ENCODE data around the gene WASHC2C. TPM values are rescaled to one million over a fixed set of nuclear protein-coding genes. Genes with fewer than 3 reads are reported as not detected.
"Not testable (repeated sequence)": the region's sequence is repeated elsewhere in the genome, so short reads cannot be mapped to it uniquely, and the experiment has no call there.

WASHC2C gene
- total RNA-seq, 4 donors from 2014 or later: 36.7 to 41.1 (median 38.0) TPM

DNA sequence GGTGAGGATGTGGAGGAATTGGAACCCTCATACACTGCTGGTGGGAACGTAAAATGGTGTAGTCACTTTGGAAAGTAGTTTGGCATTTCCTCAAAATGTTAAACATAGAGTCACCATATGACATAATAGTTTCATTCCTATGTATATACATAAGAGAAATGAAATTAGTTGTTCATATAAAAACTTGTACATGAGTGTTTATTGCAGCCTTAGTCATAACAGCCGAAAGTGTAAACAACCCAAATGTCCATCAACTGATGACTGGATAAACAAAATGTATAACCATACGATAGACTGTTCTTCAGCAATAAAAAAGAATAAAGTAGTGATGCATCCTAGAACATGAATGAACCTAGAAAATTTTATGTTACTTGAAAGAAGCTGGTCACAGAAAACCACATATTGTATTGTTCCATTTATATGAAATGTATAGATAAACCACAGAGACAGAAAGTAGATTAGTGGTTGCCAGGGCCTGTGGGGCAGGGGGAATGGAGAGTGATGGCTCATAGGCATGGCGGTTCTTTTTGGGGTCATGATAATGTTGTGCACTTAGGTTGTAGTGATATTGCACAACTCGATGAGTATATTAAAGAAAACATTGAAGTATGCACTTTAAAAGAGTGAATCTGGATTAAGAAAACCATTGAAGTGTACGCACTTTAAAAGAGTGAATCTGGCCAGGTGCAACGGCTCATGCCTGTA is 44.8 kb downstream of the WASHC2C start:
- not testable (repeated sequence) for H3K4me1 ChIP-seq; H3K4me3 ChIP-seq; H3K27ac ChIP-seq; H3K27me3 ChIP-seq; H3K9me3 ChIP-seq; DNase-seq (ENCODE audit: low spot score in 2 of 2)
- 98 to 99% methylated on average over 5 to 6 of the region's 7 CpGs for WGBS, 2 donors
- peaks cover 0 to 21% (median 4%) of the 10 kb centered on the region in 3 donors for H3K36me3 ChIP-seq

DNA sequence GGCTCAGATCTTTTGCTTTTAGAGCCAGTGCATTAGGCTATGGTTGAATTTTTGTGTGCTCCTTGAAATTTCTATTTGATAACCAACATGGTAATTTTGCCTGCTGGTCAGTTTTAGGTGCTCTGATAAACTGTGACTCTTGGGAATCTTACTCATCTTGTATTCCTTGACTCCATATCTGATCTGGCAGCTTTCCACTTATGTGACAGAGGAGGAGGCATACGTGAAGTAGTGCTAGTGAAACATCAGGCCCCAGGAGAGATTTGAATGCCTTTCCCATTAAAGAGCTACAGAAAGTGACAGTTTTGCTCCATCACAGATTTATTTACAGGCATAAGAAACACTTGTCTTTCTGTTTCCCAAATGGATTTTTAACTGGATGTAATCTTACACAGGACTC is 59.2 kb downstream of the WASHC2C start:
- peaks cover 0 to 62% (median 3%) of the 10 kb centered on the region in 3 donors for H3K36me3 ChIP-seq
- H3K27ac ChIP-seq; H3K9me3 ChIP-seq; H3K4me1 ChIP-seq; H3K4me3 ChIP-seq; H3K27me3 ChIP-seq; DNase-seq (ENCODE audit: low spot score in 2 of 2): not testable (repeated sequence)
- 60 to 75% methylated on average over 1 of the region's 1 CpG for WGBS, 2 donors

DNA sequence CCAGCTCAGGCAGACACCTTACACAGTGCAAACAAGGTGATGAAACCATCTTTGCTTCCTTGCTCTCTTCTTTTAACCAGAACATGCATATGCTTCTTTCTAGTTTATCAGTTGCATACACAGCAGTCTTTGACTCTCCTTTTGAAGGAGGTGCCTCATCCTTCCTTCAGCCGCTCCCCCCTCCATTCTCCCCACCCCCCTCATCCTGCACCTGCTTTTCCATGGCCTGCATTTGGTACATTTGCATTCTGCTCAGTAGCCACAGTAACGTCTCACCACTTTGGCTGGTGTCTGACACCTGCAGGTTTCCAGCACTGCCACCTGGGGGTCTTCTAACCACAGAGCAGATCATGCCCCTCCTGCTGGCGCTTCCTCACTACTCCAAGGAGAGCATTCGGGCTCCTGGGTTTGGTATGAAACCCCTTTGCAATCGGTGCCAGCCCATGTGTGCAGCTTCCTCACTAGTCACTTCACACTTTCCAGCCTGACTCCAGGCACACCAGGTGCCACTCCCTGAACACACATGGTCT is 60.2 kb downstream of the WASHC2C start:
- H3K4me3 ChIP-seq; DNase-seq (ENCODE audit: low spot score in 2 of 2); H3K27ac ChIP-seq; H3K27me3 ChIP-seq; H3K4me1 ChIP-seq; H3K9me3 ChIP-seq: not testable (repeated sequence)
- 74 to 100% methylated on average over 1 to 2 of the region's 5 CpGs for WGBS, 2 donors
- H3K36me3 ChIP-seq: peaks cover 0 to 71% (median 3%) of the 10 kb centered on the region in 3 donors

DNA sequence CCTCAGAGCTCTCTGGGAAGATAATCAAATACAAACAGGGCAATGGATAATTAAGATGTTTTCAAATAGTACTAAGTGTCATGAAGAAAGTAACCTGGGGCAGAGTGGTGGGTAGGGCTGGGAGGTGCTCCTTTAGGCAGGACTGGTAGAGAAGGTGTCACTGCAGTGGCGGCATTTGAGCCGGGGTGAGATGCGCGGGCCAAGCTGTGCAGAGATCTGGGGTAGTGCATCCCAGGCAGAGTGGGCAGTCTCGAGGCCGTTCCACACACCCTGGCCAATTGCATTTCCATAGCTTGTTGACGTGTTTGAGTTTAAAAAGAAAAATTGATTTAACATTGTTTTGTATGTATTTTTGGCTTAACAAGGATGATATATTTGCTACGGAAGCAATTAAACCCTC is 62.9 kb downstream of the WASHC2C start:
- H3K36me3 ChIP-seq: peaks cover 2 to 79% (median 3%) of the 10 kb centered on the region in 3 donors
- not testable (repeated sequence) for H3K27me3 ChIP-seq; H3K27ac ChIP-seq; H3K4me1 ChIP-seq; H3K4me3 ChIP-seq; H3K9me3 ChIP-seq; DNase-seq (ENCODE audit: low spot score in 2 of 2)
- WGBS, 2 donors: 94 to 95% methylated on average over 8 of the region's 8 CpGs

DNA sequence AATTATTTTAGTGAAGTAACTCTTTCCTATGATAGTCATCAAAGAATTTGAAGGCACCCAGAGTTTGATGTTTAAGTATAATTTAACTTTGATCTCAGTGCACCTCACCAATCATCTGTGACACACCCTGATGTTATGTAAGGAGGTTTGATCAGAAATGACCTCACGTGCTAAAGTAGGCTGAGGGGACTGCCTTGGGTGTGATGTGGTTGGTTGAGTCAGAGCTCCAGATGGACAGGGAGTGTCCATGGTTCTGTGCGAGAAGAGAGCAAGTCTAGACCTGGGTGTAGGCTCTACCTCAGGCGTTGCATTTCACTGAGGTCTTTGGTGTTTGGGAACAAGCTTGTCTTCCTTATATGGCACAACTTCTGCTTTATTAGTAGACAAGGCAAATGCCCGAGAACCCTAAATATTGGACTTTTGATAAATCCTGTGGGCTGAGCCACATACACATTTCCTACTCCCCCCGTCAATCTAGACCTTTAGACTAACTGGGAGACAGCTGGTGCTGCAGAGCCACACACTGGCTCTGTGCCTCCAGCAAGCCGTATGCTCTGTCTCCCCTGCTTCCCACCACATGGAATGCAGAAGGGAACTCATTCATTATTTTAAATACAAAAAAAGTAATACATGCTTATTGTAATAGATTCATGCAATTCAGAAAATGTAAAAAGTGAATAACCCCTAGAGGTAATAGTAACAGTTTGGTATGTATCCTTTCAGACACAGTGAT is 63.8 kb downstream of the WASHC2C start:
- DNase-seq (ENCODE audit: low spot score in 2 of 2); H3K9me3 ChIP-seq; H3K4me3 ChIP-seq; H3K4me1 ChIP-seq; H3K27ac ChIP-seq; H3K27me3 ChIP-seq: not testable (repeated sequence)
- H3K36me3 ChIP-seq: peaks cover 2 to 73% (median 3%) of the 10 kb centered on the region in 3 donors
- 84 to 95% methylated on average over 6 of the region's 6 CpGs for WGBS, 2 donors

DNA sequence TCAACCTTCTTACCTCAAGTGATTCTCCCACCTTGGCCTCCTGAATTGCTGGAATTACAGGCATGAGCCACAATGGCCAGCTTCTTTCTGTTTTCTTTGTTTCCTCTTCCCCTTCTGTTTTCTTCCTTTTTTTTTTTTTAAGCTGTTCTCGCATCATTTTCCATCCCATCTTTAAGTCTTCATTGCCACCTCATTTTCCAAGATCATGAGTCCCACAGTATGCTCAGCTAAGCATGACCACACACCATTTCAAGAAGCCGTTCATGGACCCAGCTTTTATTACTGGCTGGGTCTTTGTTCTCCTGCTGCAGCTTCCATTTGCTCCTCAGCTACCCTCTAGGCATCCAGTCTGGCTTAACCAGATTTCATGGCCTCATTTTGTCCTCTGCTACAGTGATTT is 67.7 kb downstream of the WASHC2C start:
- H3K4me3 ChIP-seq; H3K27me3 ChIP-seq; H3K9me3 ChIP-seq; H3K4me1 ChIP-seq; H3K27ac ChIP-seq; DNase-seq (ENCODE audit: low spot score in 2 of 2): not testable (repeated sequence)
- WGBS, 2 donors: 27 to 34% methylated on average over 2 of the region's 2 CpGs
- H3K36me3 ChIP-seq: peaks cover 0 to 50% (median 2%) of the 10 kb centered on the region in 3 donors

DNA sequence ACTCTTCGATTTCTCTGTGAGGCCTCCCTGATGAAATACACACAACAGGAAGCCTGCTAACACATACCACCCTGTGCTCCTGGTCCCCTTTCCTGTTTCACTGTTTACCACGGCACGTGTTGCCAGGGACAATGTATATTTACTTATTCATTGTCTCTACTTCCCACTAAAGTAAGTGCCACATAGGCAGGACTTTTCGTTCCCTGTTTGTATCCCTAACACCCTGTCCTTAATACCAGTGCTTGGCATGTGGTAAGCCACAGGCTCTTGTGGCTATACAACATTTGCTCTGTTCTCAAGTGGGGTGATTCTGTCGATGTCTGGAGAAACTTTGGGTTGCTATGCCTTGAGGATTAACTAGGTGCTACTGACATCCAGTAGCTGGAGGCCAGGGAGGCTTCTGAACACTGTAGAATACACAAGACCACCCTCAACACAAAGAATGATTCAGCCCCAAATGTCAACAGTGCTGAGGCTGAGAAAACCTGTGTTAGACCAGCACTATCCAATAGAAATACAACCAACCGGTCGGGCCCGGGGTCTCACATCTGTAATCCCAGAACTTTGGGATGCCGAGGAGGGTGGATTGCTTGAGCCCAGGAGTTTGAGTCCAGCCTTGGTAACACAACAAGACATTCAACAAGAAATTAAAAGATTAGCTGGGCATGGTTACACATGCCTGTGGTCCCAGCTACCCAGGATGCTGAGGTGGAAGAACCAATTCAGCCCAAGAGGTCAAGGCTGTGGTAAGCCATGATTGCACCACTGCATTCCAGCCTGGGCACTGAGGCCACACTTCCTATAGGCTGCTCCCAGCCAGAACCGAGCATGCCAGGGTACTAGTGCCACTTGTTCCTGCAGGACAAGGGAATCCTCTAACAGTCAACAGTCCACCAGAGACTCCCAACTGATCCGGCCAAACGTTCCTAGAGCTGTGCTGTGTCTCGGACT is 76.3 kb downstream of the WASHC2C start:
- H3K4me1 ChIP-seq; H3K4me3 ChIP-seq; H3K27me3 ChIP-seq; H3K27ac ChIP-seq; H3K36me3 ChIP-seq; DNase-seq (ENCODE audit: low spot score in 2 of 2); H3K9me3 ChIP-seq: not testable (repeated sequence)
- 66 to 74% methylated on average over 12 to 13 of the region's 13 CpGs for WGBS, 2 donors

DNA sequence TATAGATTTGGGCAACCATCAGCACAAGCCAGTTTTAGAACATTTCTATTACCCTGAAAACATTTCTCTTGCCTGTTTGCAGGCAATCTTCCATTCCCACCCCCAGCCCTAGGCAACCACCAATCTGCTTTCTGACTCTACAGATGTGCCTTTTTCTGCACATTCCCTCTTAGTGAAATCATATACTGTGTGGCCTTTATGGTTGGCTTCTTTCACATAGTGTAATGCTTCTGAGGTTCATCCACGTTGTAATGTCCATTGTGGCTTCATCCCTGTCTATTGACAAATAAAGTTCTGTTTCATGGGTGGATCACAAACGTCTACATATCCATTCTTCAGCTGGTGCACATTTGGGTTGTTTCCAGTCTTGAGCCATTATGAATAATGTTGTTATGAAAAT is 77.9 kb downstream of the WASHC2C start:
- H3K4me1 ChIP-seq; DNase-seq (ENCODE audit: low spot score in 2 of 2); H3K27me3 ChIP-seq; H3K27ac ChIP-seq; H3K36me3 ChIP-seq; H3K9me3 ChIP-seq; H3K4me3 ChIP-seq: not testable (repeated sequence)
- WGBS, 2 donors: 29 to 36% methylated on average over 2 of the region's 2 CpGs

DNA sequence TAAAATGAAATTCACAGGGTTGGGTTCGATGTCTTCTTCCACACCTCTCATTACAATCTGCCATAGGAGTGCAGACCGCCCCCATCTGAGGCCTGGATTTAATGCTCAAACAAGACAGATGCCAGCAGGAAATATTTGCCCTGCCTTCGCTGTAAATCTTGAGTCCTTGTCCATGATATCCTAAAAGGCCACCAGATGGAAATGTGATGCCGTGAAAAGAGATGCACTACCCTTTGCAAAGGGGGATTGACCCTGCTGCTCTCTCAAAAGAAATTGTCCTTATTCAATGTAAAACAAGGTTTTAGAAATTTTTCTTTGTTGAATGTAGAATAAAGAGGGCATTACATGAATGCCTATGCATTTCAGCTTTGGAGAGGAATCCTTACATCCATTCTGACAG is 82.8 kb downstream of the WASHC2C start:
- Histone ChIP-seq H3K9me3 (no peaks in the 10 kb centered on the region), H3K36me3 (no peaks in the 10 kb centered on the region), H3K4me1 (no peaks in the 10 kb centered on the region), H3K27ac (no peak overlapping the region), H3K4me3 (no peak overlapping the region), H3K27me3 (no peaks in the 10 kb centered on the region)
- 65 to 71% methylated on average over 4 of the region's 4 CpGs for WGBS, 2 donors
- TF ChIP-seq EP300 (IDR thresholded peaks at IDR 0.05) (no peak), POLR2A (IDR thresholded peaks at IDR 0.05) (no peak)
- TF ChIP-seq, protein P1, sequence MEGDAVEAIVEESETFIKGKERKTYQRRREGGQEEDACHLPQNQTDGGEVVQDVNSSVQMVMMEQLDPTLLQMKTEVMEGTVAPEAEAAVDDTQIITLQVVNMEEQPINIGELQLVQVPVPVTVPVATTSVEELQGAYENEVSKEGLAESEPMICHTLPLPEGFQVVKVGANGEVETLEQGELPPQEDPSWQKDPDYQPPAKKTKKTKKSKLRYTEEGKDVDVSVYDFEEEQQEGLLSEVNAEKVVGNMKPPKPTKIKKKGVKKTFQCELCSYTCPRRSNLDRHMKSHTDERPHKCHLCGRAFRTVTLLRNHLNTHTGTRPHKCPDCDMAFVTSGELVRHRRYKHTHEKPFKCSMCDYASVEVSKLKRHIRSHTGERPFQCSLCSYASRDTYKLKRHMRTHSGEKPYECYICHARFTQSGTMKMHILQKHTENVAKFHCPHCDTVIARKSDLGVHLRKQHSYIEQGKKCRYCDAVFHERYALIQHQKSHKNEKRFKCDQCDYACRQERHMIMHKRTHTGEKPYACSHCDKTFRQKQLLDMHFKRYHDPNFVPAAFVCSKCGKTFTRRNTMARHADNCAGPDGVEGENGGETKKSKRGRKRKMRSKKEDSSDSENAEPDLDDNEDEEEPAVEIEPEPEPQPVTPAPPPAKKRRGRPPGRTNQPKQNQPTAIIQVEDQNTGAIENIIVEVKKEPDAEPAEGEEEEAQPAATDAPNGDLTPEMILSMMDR (IDR thresholded peaks at IDR 0.05): no peak
- no peak for DNase-seq (ENCODE audit: low spot score in 2 of 2)
